Loucy (cell line): ENCODE data around the gene C3orf70.

Source experiments
- H2AFZ ChIP-seq: fragments of 200-600 bp; sonication (generic); 2 replicates; pipeline ENCODE4 v1.6.0; 2016; ENCODE audit warnings: antibody characterized with exemption, mild to moderate bottlenecking, low read length, moderate library complexity
- H3F3A ChIP-seq: fragments of 200-600 bp; 2 replicates; pipeline ENCODE4 v1.6.0; 2016; ENCODE audit warnings: antibody characterized with exemption, low read depth, mild to moderate bottlenecking
- H3K27me3 ChIP-seq: fragments of 200-600 bp; sonication (generic); 2 replicates; pipeline ENCODE4 v1.6.1; 2014; ENCODE audit warnings: low read length, mild to moderate bottlenecking; ENCODE audit not compliant: insufficient read depth, poor library complexity, severe bottlenecking
- H3K36me3 ChIP-seq: fragments of 200-600 bp; sonication (generic); 2 replicates; pipeline ENCODE4 v1.6.1; 2016; ENCODE audit warnings: low read length; ENCODE audit not compliant: insufficient read depth
- H3K4me1 ChIP-seq: fragments of 200-600 bp; sonication (generic); 2 replicates; pipeline ENCODE4 v1.5.1; 2014; ENCODE audit warnings: low read length, mild to moderate bottlenecking; ENCODE audit not compliant: insufficient read depth, poor library complexity, severe bottlenecking
- H3K4me2 ChIP-seq: fragments of 200-600 bp; sonication (generic); 2 replicates; pipeline ENCODE4 v1.6.0; 2014; ENCODE audit warnings: antibody characterized with exemption, low read length, low read depth, mild to moderate bottlenecking; ENCODE audit not compliant: poor library complexity, severe bottlenecking
- H3K4me3 ChIP-seq: fragments of 200-600 bp; sonication (generic); 2 replicates; pipeline ENCODE4 v1.5.1; 2014; ENCODE audit warnings: low read length, mild to moderate bottlenecking, mixed read lengths; ENCODE audit not compliant: poor library complexity, severe bottlenecking
- H3K79me2 ChIP-seq: fragments of 200-600 bp; sonication (generic); 2 replicates; pipeline ENCODE4 v1.6.1; 2014; ENCODE audit warnings: low read length; ENCODE audit not compliant: insufficient read depth
- H3K9ac ChIP-seq: fragments of 200-600 bp; sonication (generic); 2 replicates; pipeline ENCODE4 v1.6.0; 2014; ENCODE audit warnings: mild to moderate bottlenecking, low read depth, low read length, moderate library complexity; ENCODE audit not compliant: poor library complexity, severe bottlenecking
- H3K9me2 ChIP-seq: fragments of 200-600 bp; sonication (generic); replicated peaks from 2 replicates; pipeline ENCODE4 v1.6.1; 2016; ENCODE audit warnings: low read depth, low read length, mixed read lengths
- H3K9me3 ChIP-seq: fragments of 200-600 bp; sonication (generic); 2 replicates; pipeline ENCODE4 v1.6.1; 2014; ENCODE audit warnings: mild to moderate bottlenecking, antibody characterized with exemption, low read length, low read depth; ENCODE audit not compliant: insufficient read depth
- H4K20me1 ChIP-seq: fragments of 200-600 bp; sonication (generic); 2 replicates; pipeline ENCODE4 v1.6.0; 2014; ENCODE audit warnings: antibody characterized with exemption, low read length, mild to moderate bottlenecking; ENCODE audit not compliant: insufficient read depth, poor library complexity, severe bottlenecking
- EZH2phosphoT487 ChIP-seq: fragments of 200-600 bp; IDR thresholded peaks from 2 replicates; pipeline ENCODE4 v1.6.1; 2018; ENCODE audit warnings: antibody characterized with exemption, mild to moderate bottlenecking, moderate library complexity, borderline replicate concordance
- TF ChIP-seq, protein P1 (sequence below): fragments of 200-600 bp; sonication (generic); conservative IDR thresholded peaks from 2 replicates; pipeline ENCODE4 v1.5.1; 2014; ENCODE audit warnings: mild to moderate bottlenecking, antibody characterized with exemption, low read length

C3orf70 gene

GRCh38 chr3:185152410-185153170 is at the start of gene C3orf70:
Gene C3orf70 (minus strand): TSS chr3:185153060. CDS start chr3:185152823, 237 bp downstream.
- no peak within 1 kb of the TSS for H3K4me2 ChIP-seq
- H3K9me3 ChIP-seq = no peaks in the 10 kb centered on the region
- no peaks in the 10 kb centered on the region for H3K27me3 ChIP-seq
- no peaks in the 10 kb centered on the region for H4K20me1 ChIP-seq
- H3K9me2 ChIP-seq = no peaks in the 10 kb centered on the region
- no peak within 1 kb of the TSS for H3K9ac ChIP-seq
- H2AFZ ChIP-seq = no peak within 1 kb of the TSS
- no peaks in the 10 kb centered on the region for H3F3A ChIP-seq
- H3K79me2 ChIP-seq = no peaks in the 10 kb centered on the region
- no peaks in the 10 kb centered on the region for H3K4me1 ChIP-seq
- no peak within 1 kb of the TSS for H3K4me3 ChIP-seq
- TF ChIP-seq, protein P1, sequence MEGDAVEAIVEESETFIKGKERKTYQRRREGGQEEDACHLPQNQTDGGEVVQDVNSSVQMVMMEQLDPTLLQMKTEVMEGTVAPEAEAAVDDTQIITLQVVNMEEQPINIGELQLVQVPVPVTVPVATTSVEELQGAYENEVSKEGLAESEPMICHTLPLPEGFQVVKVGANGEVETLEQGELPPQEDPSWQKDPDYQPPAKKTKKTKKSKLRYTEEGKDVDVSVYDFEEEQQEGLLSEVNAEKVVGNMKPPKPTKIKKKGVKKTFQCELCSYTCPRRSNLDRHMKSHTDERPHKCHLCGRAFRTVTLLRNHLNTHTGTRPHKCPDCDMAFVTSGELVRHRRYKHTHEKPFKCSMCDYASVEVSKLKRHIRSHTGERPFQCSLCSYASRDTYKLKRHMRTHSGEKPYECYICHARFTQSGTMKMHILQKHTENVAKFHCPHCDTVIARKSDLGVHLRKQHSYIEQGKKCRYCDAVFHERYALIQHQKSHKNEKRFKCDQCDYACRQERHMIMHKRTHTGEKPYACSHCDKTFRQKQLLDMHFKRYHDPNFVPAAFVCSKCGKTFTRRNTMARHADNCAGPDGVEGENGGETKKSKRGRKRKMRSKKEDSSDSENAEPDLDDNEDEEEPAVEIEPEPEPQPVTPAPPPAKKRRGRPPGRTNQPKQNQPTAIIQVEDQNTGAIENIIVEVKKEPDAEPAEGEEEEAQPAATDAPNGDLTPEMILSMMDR = no peak
- TF ChIP-seq EZH2phosphoT487 = no peak
- no peaks in the 10 kb centered on the region for H3K36me3 ChIP-seq

DNA sequence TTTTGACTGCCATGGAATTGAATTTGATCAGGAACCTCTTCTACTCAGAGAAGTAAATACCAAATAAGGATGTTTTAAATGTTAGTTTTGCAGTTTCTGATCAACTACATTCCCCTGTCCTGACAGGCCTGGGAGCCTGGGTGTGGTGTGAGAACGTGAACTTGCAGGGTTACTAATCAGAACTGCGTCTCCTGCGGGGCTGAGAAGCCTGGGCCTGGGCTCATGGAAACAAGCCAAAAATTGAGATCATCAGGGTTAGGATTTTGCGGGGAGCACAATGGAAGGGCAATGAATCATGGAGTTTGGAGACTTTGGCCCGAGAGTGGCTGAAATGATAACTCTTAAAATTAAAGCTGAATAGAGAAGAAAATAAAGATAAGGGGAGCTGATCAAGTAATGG is 47.8 kb upstream of the C3orf70 start:
- Histone ChIP-seq H3K4me1 (no peaks in the 10 kb centered on the region), H3K4me3 (no peak overlapping the region), H3K79me2 (no peaks in the 10 kb centered on the region), H3K36me3 (no peaks in the 10 kb centered on the region; the same call in 1 of the 2 replicates), H3K9me3 (no peaks in the 10 kb centered on the region), H3K4me2 (no peak overlapping the region), H2AFZ (no peak overlapping the region), H3K9me2 (no peaks in the 10 kb centered on the region), H3K9ac (no peak overlapping the region), H3K27me3 (no peaks in the 10 kb centered on the region), H3F3A (no peaks in the 10 kb centered on the region), H4K20me1 (no peaks in the 10 kb centered on the region)
- TF ChIP-seq, protein P1 = no peak
- no peak for TF ChIP-seq EZH2phosphoT487

- no peaks in the 10 kb centered on the region for H3K27me3 ChIP-seq
- H3K9me2 ChIP-seq = no peaks in the 10 kb centered on the region
- no peak overlapping the region for H2AFZ ChIP-seq
- H3K9ac ChIP-seq = no peak overlapping the region
- no peaks in the 10 kb centered on the region for H3K4me1 ChIP-seq
- no peaks in the 10 kb centered on the region for H3K9me3 ChIP-seq
- H3K36me3 ChIP-seq = no peaks in the 10 kb centered on the region; the same call in 1 of the 2 replicates
- no peak overlapping the region for H3K4me3 ChIP-seq
- H3F3A ChIP-seq = no peaks in the 10 kb centered on the region
- no peaks in the 10 kb centered on the region for H4K20me1 ChIP-seq
- no peak overlapping the region for H3K4me2 ChIP-seq
- TF ChIP-seq, protein P1 = peak; percentile 36
- no peak for TF ChIP-seq EZH2phosphoT487
- H3K79me2 ChIP-seq = no peaks in the 10 kb centered on the region
Measured at GRCh38 chr3:185199671-185200070, 46.8 kb upstream of the C3orf70 start.
